GM12878 (cell line): ENCODE data around the gene COL9A2. TPM values are rescaled to one million over a fixed set of nuclear protein-coding genes. Genes with fewer than 3 reads are reported as not detected.
A peak's percentile ranks its signal among the peaks of the same experiment; 100 is the strongest.

Experiments used
- NR2F1 ChIP-seq: fragments of 450-650 bp; conservative IDR thresholded peaks from 2 replicates; pipeline ENCODE4 v1.6.1; 2017; ENCODE audit warnings: mild to moderate bottlenecking
- PAX5 ChIP-seq: IDR thresholded peaks from 2 replicates; pipeline ENCODE4 v1.6.1; 2011; ENCODE audit warnings: low read depth, low read length, borderline replicate concordance
- SMARCA5 ChIP-seq: fragments of 450-650 bp; IDR thresholded peaks from 2 replicates; pipeline ENCODE4 v1.6.1; 2017; ENCODE audit warnings: mild to moderate bottlenecking
- TCF12 ChIP-seq: IDR thresholded peaks from 2 replicates; pipeline ENCODE4 v1.6.1; 2011; ENCODE audit warnings: low read depth, mild to moderate bottlenecking, low read length
- polyA plus RNA-seq, 11 experiments: library from polyadenylated mRNA; depleted of rRNA in 4 of 11; unstranded in 6 of 11; stranded (reverse) in 5 of 11; fragments of >200 nt; fragmentation: Nextera tagmentation in 4 of 11; fragmentation: Illumina TruSeq in 1 of 11; extraction: Ambion mirVana in 4 of 11; extraction: Trizol in 1 of 11; gene quantifications; 1 replicate in 1 of 11; 2 replicates in 10 of 11; pipeline versions ENCODE4 v1.2.1 to v1.2.3, GENCODE V29; 2011 to 2016; ENCODE audit warnings: inconsistent platforms in 2 of 11, missing spikeins in 2 of 11, low read depth in 1 of 11
- total RNA-seq, 4 experiments: library from RNA; depleted of rRNA in 3 of 4; stranded (reverse); fragments of >200 nt in 3 of 4; fragmentation: Illumina TruSeq in 1 of 4; extraction: Trizol in 1 of 4; gene quantifications; 2 replicates each; pipeline versions ENCODE4 v1.2.1 to v1.2.3, GENCODE V29; 2013 to 2021
- TF ChIP-seq, protein P1 (sequence below): fragments of 450-650 bp; IDR thresholded peaks from 2 replicates; pipeline ENCODE4 v1.6.1; 2017; ENCODE audit warnings: antibody characterized with exemption, mild to moderate bottlenecking, moderate library complexity
- TF ChIP-seq, protein P2 (sequence below), 3 experiments: IDR thresholded peaks in 2 of 3; conservative IDR thresholded peaks in 1 of 3; 2 replicates each; pipeline ENCODE4 v1.5.1; 2011; ENCODE audit warnings: low read depth in 3 of 3, low read length in 3 of 3, mild to moderate bottlenecking in 3 of 3, control low read depth in 2 of 3, moderate library complexity in 2 of 3, inconsistent platforms in 1 of 3, mixed read lengths in 1 of 3; ENCODE audit not compliant: control insufficient read depth in 2 of 3, insufficient read depth in 1 of 3; ENCODE audit errors: extremely low read depth in 1 of 3
- TF ChIP-seq, protein P3 (sequence below): fragments of 450-650 bp; IDR thresholded peaks from 2 replicates; pipeline ENCODE4 v1.6.1; 2017; ENCODE audit warnings: mild to moderate bottlenecking, low read depth, inconsistent platforms; ENCODE audit not compliant: poor library complexity, severe bottlenecking
- TF ChIP-seq, protein P4 (sequence below): fragments of 450-650 bp; IDR thresholded peaks from 2 replicates; pipeline ENCODE4 v1.6.1; 2017; ENCODE audit warnings: low read depth, mild to moderate bottlenecking, moderate library complexity
- TF ChIP-seq, protein P5 (sequence below): IDR thresholded peaks from 2 replicates; pipeline ENCODE4 v1.6.1; 2011; ENCODE audit warnings: borderline replicate concordance, low read depth, mild to moderate bottlenecking, moderate library complexity, mixed read lengths, low read length; ENCODE audit not compliant: insufficient read depth; ENCODE audit errors: extremely low read length
- TF ChIP-seq, protein P6 (sequence below): IDR thresholded peaks from 2 replicates; pipeline ENCODE4 v1.6.1; 2012; ENCODE audit warnings: low read length, inconsistent platforms

COL9A2 gene
- total and polyA plus RNA-seq, 10 of the 15 experiments (the other 5 are each of a cell fraction or from before 2014, with no cell fraction given): 3.1 to 63.3 (median 22.4) TPM

DNA sequence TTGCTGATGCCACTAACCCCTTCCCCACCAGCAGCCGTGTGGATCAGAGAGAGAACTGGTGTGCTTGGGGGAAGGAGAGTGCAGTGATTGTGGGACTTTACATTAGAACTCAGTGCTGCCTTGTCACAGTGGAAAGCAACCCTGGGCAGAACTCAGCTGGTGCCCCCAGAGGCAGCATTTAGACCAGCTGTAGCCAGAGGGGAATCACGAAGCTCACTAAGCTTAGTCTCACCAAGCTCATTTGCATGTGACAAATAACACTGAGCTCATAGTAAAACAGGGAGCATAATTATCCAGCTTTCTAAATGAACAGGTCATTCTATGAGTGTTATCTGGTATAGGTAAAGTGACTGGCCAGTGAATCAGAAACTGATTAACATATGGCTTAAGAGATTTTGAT is 46.6 kb upstream of the COL9A2 start (continued):
- TF ChIP-seq, protein P1, sequence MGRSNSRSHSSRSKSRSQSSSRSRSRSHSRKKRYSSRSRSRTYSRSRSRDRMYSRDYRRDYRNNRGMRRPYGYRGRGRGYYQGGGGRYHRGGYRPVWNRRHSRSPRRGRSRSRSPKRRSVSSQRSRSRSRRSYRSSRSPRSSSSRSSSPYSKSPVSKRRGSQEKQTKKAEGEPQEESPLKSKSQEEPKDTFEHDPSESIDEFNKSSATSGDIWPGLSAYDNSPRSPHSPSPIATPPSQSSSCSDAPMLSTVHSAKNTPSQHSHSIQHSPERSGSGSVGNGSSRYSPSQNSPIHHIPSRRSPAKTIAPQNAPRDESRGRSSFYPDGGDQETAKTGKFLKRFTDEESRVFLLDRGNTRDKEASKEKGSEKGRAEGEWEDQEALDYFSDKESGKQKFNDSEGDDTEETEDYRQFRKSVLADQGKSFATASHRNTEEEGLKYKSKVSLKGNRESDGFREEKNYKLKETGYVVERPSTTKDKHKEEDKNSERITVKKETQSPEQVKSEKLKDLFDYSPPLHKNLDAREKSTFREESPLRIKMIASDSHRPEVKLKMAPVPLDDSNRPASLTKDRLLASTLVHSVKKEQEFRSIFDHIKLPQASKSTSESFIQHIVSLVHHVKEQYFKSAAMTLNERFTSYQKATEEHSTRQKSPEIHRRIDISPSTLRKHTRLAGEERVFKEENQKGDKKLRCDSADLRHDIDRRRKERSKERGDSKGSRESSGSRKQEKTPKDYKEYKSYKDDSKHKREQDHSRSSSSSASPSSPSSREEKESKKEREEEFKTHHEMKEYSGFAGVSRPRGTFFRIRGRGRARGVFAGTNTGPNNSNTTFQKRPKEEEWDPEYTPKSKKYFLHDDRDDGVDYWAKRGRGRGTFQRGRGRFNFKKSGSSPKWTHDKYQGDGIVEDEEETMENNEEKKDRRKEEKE: no peak
- 0 out of 2 replicates have a peak, but pooled peaks have one; percentile 25 for TF ChIP-seq NR2F1
- TF ChIP-seq, protein P2, sequence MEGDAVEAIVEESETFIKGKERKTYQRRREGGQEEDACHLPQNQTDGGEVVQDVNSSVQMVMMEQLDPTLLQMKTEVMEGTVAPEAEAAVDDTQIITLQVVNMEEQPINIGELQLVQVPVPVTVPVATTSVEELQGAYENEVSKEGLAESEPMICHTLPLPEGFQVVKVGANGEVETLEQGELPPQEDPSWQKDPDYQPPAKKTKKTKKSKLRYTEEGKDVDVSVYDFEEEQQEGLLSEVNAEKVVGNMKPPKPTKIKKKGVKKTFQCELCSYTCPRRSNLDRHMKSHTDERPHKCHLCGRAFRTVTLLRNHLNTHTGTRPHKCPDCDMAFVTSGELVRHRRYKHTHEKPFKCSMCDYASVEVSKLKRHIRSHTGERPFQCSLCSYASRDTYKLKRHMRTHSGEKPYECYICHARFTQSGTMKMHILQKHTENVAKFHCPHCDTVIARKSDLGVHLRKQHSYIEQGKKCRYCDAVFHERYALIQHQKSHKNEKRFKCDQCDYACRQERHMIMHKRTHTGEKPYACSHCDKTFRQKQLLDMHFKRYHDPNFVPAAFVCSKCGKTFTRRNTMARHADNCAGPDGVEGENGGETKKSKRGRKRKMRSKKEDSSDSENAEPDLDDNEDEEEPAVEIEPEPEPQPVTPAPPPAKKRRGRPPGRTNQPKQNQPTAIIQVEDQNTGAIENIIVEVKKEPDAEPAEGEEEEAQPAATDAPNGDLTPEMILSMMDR (IDR thresholded peaks at IDR 0.05 in 2 of 3, conservative IDR thresholded peaks at IDR 0.05 in 1 of 3; ENCODE audit: control insufficient read depth in 2 of 3, extremely low read depth in 1 of 3, insufficient read depth in 1 of 3, low read depth in 3 of 3, low read length in 3 of 3): peak; percentile 28 to 43 (median 36); a peak in 4 of 6 replicates
- TF ChIP-seq, protein P3, sequence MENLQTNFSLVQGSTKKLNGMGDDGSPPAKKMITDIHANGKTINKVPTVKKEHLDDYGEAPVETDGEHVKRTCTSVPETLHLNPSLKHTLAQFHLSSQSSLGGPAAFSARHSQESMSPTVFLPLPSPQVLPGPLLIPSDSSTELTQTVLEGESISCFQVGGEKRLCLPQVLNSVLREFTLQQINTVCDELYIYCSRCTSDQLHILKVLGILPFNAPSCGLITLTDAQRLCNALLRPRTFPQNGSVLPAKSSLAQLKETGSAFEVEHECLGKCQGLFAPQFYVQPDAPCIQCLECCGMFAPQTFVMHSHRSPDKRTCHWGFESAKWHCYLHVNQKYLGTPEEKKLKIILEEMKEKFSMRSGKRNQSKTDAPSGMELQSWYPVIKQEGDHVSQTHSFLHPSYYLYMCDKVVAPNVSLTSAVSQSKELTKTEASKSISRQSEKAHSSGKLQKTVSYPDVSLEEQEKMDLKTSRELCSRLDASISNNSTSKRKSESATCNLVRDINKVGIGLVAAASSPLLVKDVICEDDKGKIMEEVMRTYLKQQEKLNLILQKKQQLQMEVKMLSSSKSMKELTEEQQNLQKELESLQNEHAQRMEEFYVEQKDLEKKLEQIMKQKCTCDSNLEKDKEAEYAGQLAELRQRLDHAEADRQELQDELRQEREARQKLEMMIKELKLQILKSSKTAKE: no peak
- 0 out of 2 replicates have a peak, but pooled peaks have one; percentile 22 for TF ChIP-seq PAX5
- TF ChIP-seq, protein P4, sequence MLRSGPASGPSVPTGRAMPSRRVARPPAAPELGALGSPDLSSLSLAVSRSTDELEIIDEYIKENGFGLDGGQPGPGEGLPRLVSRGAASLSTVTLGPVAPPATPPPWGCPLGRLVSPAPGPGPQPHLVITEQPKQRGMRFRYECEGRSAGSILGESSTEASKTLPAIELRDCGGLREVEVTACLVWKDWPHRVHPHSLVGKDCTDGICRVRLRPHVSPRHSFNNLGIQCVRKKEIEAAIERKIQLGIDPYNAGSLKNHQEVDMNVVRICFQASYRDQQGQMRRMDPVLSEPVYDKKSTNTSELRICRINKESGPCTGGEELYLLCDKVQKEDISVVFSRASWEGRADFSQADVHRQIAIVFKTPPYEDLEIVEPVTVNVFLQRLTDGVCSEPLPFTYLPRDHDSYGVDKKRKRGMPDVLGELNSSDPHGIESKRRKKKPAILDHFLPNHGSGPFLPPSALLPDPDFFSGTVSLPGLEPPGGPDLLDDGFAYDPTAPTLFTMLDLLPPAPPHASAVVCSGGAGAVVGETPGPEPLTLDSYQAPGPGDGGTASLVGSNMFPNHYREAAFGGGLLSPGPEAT: peak; percentile 49; the same call in 1 of the 2 replicates
- TF ChIP-seq, protein P5, sequence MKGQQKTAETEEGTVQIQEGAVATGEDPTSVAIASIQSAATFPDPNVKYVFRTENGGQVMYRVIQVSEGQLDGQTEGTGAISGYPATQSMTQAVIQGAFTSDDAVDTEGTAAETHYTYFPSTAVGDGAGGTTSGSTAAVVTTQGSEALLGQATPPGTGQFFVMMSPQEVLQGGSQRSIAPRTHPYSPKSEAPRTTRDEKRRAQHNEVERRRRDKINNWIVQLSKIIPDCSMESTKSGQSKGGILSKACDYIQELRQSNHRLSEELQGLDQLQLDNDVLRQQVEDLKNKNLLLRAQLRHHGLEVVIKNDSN: no peak
- TF ChIP-seq TCF12: peak; percentile 69; the same call in 1 of the 2 replicates
- TF ChIP-seq, protein P6, sequence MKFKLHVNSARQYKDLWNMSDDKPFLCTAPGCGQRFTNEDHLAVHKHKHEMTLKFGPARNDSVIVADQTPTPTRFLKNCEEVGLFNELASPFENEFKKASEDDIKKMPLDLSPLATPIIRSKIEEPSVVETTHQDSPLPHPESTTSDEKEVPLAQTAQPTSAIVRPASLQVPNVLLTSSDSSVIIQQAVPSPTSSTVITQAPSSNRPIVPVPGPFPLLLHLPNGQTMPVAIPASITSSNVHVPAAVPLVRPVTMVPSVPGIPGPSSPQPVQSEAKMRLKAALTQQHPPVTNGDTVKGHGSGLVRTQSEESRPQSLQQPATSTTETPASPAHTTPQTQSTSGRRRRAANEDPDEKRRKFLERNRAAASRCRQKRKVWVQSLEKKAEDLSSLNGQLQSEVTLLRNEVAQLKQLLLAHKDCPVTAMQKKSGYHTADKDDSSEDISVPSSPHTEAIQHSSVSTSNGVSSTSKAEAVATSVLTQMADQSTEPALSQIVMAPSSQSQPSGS: peak; percentile 42; the same call in 1 of the 2 replicates
- peak; percentile 37; the same call in 1 of the 2 replicates for TF ChIP-seq SMARCA5
